HFF-Myc (cell line): Measurements from ENCODE around the gene SNED1.

Source experiments
- DNase-seq: peaks from one replicate; pipeline ENCODE4 v3.0.0-alpha.2; 2011; ENCODE audit warnings: low read depth; ENCODE audit errors: extremely low read depth
- H3K4me3 ChIP-seq: replicated peaks from 2 replicates; pipeline ENCODE4 v1.5.1; 2011; ENCODE audit warnings: low read depth, mild to moderate bottlenecking, control low read depth, low read length
- CTCF ChIP-seq: IDR thresholded peaks from 2 replicates; pipeline ENCODE4 v1.5.1; 2012; ENCODE audit warnings: mild to moderate bottlenecking, low read depth, low read length, control low read depth; ENCODE audit errors: missing control alignments

Gene SNED1

GRCh38 chr2:240999873-241000541 is 1.6 kb downstream of the SNED1 start:
- peak overlapping the region; percentile 46 for H3K4me3 ChIP-seq
- TF ChIP-seq CTCF = no peak
- no peak for DNase-seq

- no peak overlapping the region for H3K4me3 ChIP-seq
- no peak for DNase-seq
- no peak for TF ChIP-seq CTCF
These were observed 2.5 kb downstream of the SNED1 start for GRCh38 chr2:241000831-241001321.

DNA sequence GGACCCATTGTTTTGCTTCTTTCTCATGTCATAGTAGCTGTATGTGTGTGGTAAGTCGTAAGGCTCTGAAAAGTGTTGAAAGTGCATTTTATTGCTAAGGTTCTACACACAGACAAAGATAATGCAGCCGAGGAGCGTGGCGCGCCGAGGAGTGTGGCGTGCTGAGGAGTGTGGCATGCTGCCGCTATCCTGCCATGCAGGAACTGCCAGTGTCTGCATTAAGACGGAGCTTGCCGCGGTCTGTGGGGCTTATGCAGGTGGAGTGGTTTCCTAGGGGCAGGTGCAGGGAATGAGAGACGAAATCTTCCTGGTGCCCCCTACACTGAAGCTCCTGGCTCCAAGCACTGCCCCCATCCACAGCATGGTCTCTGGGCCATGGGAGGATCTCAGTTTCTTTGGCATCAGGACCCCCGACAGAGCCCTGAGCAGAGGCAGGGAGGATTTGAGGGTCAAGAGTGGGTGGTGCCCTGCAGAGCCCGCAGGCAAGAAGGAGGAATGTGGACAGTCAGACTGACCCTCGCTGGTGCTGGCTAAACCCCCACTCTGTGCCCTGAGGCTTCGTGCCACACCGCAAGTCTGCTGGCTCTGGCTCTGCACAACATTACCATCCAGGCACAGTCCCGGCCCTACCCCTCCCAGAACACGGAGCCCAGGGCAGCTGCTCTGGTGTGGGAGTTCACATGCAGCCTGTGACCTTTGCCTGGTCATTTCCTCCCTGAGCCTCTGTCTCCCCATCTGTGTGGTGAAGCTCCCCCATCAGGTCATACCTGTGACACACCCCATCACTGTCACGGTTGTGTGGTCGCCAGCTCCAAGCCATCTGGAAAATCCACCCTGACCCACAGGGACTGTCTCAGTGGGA is 3.2 kb downstream of the SNED1 start:
- no peak overlapping the region for H3K4me3 ChIP-seq
- DNase-seq = no peak
- TF ChIP-seq CTCF = no peak

- DNase-seq = no peak
- TF ChIP-seq CTCF = no peak
- H3K4me3 ChIP-seq = no peak overlapping the region
These were observed 4.0 kb downstream of the SNED1 start for GRCh38 chr2:241002275-241003046.

- no peak for TF ChIP-seq CTCF
- DNase-seq = no peak
- no peak overlapping the region for H3K4me3 ChIP-seq
These were observed 4.6 kb downstream of the SNED1 start for GRCh38 chr2:241003047-241003360.

DNA sequence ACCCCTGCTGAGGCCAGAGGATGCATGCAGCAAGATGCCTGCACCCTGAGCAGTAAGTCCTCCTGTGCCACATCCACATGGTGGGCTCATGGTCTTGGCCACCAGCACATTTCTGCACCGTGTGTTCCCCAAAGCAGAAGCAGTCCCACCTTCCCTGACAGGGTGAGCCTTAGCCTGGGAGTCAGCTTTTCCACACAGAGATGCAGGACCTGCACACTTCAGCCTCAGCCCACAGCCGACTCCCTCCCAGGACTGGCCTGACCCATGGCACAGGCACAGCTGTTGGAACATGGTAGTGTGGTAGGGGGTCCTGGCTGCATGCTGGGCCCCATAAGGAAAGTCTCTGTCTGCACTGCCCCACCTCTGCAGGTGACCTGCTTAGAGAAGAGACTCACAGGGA is 5.0 kb downstream of the SNED1 start:
- no peak for DNase-seq
- H3K4me3 ChIP-seq = no peak overlapping the region
- TF ChIP-seq CTCF = no peak
